RWPE1 (cell line): Measurements from ENCODE around the gene ITGAE.

ENCODE experiments used
- CTCF ChIA-PET: fragments of 350-600 bp; sonication (Branson Sonifier 250); formaldehyde crosslinking; extraction: SDS; loops from one replicate; lab custom pipeline; 2021; lab: Yijun Ruan, JAX
- POLR2A ChIA-PET: fragments of 400-600 bp; formaldehyde crosslinking; extraction: SDS; loops from one replicate; lab custom pipeline; 2020; ENCODE audit warnings: antibody characterized with exemption; ENCODE audit not compliant: low non-redundant PET; lab: Yijun Ruan, JAX
- DNase-seq: peaks from one replicate; pipeline ENCODE4 v3.0.0; 2012; ENCODE audit warnings: low spot score
- H3K27ac ChIP-seq: fragments of 450-650 bp; 2 replicates; pipeline ENCODE4 v1.5.1; 2017
- TF ChIP-seq, protein P1 (sequence below): fragments of 450-650 bp; conservative IDR thresholded peaks from 2 replicates; pipeline ENCODE4 v1.5.1; 2017; ENCODE audit warnings: low read depth, mild to moderate bottlenecking

Gene ITGAE

DNA sequence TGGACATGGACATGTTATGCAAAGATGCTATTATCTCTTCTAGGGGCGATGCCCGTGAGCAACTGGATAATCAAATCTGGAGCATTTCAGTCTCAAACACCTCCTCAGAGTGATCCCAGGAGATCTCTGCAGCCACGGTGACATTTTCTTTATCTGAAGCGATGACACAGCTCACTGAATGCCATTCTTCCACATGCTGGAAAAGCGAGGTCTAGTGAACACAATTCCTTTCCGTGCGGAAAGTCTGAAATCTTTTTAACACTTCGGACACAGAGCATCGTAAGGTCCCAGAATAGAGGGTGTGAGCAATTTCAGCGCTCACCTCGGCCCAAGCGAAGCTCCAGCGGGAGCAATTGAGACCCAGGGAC, 77.8 kb downstream of the ITGAE start:
- POLR2A ChIA-PET = interaction anchor here (0.5 kb wide), 1 partner anchor 23 kb away, joined by 3 read pairs; no protein-coding TSS in a partner anchor
- TF ChIP-seq, protein P1, sequence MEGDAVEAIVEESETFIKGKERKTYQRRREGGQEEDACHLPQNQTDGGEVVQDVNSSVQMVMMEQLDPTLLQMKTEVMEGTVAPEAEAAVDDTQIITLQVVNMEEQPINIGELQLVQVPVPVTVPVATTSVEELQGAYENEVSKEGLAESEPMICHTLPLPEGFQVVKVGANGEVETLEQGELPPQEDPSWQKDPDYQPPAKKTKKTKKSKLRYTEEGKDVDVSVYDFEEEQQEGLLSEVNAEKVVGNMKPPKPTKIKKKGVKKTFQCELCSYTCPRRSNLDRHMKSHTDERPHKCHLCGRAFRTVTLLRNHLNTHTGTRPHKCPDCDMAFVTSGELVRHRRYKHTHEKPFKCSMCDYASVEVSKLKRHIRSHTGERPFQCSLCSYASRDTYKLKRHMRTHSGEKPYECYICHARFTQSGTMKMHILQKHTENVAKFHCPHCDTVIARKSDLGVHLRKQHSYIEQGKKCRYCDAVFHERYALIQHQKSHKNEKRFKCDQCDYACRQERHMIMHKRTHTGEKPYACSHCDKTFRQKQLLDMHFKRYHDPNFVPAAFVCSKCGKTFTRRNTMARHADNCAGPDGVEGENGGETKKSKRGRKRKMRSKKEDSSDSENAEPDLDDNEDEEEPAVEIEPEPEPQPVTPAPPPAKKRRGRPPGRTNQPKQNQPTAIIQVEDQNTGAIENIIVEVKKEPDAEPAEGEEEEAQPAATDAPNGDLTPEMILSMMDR = no peak
- CTCF ChIA-PET = interaction anchor here (0.6 to 1.5 kb wide), 5 partner anchors 15 to 896 kb away, joined by 3 to 4 read pairs (median 3); partner anchors contain the start of gene NCBP3
- no peak for DNase-seq
- peak overlapping the region; percentile 78 for H3K27ac ChIP-seq

DNA sequence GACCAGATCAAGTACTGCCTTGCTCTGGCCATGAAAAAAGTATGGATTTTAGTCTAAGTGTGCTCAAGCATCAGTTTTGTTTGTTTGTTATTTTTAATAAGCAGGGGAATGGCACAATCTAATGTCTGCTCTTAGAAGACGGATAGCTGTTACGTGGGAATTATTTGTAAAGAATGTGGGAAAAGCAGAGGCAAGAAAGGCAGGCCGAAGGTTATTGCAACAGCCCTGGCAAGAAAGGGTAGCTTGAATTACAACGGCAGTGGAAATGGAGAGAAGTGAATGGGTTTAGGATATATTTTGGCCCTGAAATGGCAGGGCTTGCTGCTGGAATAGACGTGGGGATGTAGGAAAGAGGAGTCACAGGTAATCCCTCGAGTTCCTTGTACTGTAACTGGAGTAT, 78.3 kb downstream of the ITGAE start:
- POLR2A ChIA-PET = interaction anchor here (0.5 kb wide), 1 partner anchor 23 kb away, joined by 3 read pairs; no protein-coding TSS in a partner anchor
- TF ChIP-seq, protein P1 = no peak
- CTCF ChIA-PET = interaction anchor here (0.6 to 1.5 kb wide), 3 partner anchors 16 to 895 kb away, joined by 3 to 4 read pairs (median 3); no protein-coding TSS in a partner anchor
- no peak for DNase-seq
- no peak overlapping the region for H3K27ac ChIP-seq

DNA sequence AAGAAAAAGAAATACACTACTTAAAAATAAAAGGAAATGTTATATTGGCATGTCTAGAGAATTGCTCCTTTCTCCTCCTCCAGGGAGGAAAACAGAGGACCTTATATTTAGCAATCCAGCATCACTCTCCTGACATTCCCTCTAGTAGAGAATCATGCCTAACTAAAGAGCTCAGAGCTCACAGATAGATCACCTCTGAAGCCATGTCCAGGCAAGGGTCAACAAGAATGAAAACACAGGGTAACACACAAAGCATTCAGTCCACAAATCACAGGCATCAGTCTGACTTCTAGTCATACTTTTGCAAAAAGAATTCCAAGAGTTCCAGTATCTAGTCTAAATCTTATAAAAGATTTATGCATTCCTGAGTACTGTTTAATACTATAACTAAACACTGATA, 81.7 kb downstream of the ITGAE start:
- no peak for DNase-seq
- ChIA-PET CTCF (no interaction called here), POLR2A (no interaction called here)
- H3K27ac ChIP-seq = no peak overlapping the region; the same call in 1 of the 2 replicates
- TF ChIP-seq, protein P1 = no peak

DNA sequence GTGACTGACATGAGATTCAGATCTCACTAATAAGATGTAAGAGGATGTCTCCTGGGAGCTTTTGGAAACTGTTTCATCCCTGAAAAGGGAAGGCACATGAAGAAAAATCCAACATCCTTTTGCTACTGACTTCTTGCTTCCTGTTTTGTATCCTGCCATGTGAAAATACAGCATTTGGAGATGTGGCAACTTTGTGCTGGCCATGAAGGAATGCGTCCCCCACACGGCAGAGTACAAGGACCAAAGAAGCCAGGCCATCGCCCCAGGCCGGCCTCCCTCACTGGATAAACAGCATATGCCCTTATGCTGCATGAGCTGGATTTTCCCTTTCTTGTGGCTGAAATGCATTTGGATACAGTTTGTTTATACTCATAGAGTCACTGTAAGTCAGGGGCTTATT, 82.8 kb downstream of the ITGAE start:
- TF ChIP-seq, protein P1 = no peak
- DNase-seq = no peak
- ChIA-PET CTCF (no interaction called here), POLR2A (no interaction called here)
- H3K27ac ChIP-seq = no peak overlapping the region

DNA sequence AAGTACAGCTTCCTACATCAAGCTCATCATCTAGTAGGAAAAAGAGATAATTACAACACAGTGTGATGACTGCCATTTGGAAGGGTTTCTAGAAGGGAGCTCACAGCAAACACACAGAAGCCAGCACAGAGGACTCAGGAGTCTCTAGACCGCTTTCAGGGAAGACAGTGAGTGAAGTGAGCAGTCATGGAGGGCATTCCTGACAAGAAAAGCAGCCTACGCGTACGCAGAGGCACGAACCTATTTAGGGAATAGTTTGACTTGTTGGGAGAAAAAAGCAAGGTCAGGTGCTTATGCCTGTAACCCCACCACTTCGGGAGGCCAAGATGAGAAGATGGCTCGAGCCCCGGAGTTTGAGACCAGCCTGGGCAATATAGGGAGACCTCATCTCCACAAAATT, 85.7 kb downstream of the ITGAE start:
- TF ChIP-seq, protein P1 = no peak
- ChIA-PET POLR2A (no interaction called here), CTCF (no interaction called here)
- no peak overlapping the region for H3K27ac ChIP-seq
- no peak for DNase-seq

DNA sequence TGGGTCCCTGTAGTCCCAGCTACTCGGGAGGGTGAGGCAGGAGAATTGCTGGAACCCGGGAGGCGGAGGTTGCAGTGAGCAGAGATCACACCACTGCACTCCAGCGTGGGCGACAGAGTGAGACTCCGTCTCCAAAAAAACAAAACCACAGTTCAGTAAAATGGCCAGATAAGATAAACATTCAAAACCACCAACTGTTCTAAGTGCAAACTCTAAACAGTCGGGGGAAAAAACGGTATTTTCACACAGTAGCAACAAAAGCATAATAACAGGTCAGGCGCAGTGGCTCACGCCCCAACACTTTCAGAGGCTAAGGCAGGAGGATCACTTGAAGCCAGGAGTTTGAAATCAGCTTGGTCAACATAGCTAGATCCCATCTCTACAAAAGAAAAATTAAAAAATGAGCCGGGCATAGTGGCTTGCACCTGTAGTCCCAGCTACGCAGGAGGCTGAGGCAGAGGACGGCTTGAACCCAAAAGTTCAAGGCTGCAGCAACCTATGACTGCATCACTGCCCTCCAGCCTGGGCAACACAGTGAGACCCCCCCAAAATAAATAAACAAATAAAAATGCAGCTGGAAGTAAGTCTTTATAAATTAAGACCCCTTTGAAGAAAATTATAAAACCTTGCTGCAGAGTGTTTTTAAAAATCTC, 88.1 kb downstream of the ITGAE start:
- no peak overlapping the region for H3K27ac ChIP-seq
- POLR2A ChIA-PET = no interaction called here
- DNase-seq = no peak
- CTCF ChIA-PET = no interaction called here
- TF ChIP-seq, protein P1 = no peak
